COR-L47 (cell line): Measurements from ENCODE around the gene HSD11B2.

ENCODE experiments used
- DNase-seq: peaks from one replicate; lab custom pipeline; 2025; lab: John Stamatoyannopoulos, UW

HSD11B2 gene

GRCh38 chr16:67396159-67397035 is 34.5 kb upstream of the HSD11B2 start:
- DNase-seq, result peak; percentile 99

DNA sequence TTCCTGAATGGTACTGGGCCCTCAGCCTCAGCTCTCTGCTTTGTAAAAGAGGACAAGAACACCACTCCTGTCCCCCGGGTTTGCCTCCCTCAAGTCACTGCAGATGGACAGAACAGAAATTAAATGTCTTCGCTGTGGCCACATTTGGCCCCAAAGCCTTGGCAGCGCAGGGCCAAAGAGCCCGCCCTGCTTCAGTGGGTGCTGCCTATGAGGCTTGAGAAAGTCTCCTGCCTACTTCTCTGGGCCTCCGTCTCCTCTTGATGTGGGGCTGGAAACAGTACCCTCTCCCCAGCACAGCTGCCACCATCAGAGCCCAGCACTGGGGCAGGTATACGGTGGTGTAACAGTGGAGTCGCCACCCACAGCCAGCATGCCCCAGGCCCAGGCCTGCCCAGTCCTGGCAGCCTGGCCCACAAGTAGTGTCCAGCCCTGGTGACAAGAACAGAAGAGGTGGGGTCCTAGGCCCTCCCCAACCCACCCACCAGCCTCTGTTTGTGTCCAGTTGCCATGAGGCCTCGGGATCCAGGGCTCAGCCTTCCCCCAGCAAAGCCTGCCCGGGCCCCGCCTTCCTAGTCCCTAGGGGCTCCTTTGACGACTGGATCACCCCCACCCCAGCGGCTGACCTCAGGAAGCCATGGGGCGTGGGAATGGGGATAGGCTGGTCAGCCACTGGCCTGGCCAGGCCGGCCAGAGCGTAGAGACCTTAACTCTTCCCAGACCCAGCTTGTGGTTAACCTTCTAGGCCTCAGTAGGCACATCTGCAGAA is 33.7 kb upstream of the HSD11B2 start:
- no peak for DNase-seq

GRCh38 chr16:67397812-67398545 is 32.9 kb upstream of the HSD11B2 start:
- DNase-seq, result no peak

GRCh38 chr16:67398546-67399217 is 32.2 kb upstream of the HSD11B2 start:
- no peak for DNase-seq

DNA sequence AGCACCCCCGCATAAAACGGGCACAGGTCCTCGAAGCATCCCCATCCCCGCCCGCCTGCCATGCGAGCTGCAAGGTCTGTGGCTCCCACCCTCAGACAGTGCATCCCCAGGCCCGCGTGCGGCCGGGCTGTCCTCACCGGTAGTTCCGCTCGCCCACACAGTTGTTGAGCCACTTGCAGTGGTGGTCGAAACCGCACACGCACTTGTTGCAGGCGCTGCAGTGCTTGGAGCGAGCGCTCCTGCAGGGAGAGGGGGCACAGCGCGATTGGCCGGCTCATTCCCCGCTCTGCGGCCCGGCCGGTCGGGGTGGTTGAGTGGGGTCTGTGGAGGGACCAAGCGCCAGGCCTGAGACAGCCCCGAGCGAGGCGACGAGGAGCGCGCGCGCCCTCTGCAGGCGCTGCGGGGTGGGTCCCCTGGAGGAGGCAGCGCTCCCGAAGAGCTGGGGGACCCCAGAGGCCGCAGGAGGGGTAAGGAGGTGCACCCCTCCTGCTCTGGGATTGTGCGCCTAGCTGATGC is 31.6 kb upstream of the HSD11B2 start:
- no peak for DNase-seq

DNA sequence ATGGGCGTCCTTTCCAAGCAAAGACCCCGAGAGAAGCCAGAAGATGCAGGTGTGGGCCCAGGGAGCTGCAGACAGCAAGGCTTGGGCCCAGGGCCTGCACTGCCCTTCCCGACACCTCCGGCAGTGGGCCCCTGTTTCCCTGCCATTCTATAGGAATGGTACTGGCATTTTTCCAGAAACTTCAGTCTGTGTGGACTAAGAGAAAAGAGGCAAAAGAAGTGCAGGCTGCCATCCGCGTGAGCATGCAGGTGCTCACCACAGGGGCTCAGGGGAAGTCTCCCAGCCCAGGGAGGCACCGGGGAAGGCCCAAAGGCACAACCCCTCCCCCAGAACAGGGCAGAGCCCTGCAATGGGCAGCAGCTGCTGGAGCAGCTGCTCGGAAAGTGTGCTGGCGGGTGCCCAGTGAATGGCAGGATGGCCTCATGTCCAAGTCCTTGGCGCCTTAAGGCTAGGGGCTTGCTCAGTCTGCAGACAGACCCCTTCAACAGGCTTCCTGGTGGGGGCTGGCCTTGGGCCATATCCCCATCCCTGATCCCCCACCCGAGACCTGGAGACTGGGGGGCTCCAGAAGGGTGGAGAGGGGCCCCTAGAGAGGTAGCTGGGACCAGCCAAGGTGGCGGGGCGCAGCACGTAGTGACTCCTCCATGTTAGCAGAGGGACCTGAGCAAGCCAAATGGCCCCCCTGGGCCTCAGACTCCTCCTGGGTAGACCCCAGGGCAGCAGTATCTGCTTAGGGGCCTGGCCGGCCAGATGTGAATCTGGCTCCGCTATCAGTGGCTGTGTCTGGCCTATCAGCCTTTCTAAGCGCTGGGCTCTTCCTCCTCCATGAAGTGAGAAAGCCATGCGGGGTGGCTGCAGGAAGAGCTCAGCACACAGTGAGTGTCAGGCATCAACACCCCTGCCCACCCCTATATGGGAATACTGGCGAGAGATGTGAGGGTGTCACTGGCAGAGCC is 30.9 kb upstream of the HSD11B2 start:
- peak; percentile 97 for DNase-seq

- no peak for DNase-seq
These were observed 30.0 kb upstream of the HSD11B2 start for GRCh38 chr16:67400901-67401300.

- no peak for DNase-seq
These were observed 26.9 kb upstream of the HSD11B2 start for GRCh38 chr16:67403976-67404555.

DNA sequence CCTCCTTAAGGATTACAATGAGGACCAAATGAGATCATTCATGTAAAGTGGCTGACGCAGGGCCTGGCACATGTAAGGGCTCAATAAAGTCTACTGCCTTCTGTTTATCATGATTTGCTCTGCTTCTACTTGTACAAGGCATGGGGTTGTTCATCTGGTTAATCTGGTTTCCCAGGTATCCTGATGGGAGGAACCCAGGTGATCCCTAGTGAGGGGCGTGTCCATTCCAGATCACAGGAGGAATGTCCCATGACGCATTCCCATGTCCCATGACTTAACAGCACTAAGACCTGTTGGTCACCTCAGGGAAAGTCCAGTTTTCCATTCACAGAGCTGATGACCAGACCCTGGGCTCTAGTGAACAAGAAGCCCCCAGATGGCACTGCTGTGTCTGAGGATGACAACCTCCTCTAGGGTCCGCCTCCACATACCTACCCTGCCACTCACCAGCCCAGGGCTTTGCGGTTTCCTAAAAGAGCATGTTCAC is 26.1 kb upstream of the HSD11B2 start:
- no peak for DNase-seq

GRCh38 chr16:67405336-67405735 is 25.6 kb upstream of the HSD11B2 start:
- no peak for DNase-seq

- no peak for DNase-seq
These were observed 24.6 kb upstream of the HSD11B2 start for GRCh38 chr16:67406111-67406971.

GRCh38 chr16:67407176-67407787 is 23.6 kb upstream of the HSD11B2 start:
- no peak for DNase-seq

DNA sequence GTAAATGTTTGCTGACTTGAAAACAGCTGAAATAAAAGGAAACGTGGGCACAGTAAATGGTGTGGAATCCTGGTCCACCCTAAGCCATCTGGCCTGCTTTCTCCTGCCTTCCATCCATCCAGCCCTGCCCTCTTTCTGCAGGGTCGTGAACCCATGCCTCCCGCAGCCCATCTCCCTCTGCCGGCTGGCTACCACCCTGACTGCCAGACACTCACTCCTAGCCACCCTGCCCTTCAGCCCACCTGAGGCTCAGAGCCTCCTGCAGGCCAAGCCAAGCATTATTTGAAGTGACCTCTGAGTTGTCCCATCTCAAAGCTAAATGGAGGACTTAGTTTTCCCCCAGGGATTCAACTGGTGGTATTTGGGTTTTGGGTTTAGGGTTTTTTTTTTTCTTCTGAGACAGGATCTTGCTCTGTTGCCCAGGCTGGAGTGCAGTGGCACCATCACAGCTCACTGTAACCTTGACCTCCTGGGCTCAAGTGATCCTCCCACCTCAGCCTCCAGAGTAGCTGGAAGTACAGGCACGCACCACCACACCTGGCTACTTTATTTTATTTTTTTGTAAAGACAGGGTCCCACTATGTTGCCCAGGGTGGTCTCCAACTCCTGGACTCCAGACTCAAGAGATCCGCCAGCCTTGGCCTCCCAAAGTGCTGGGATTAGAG is 23.0 kb upstream of the HSD11B2 start:
- DNase-seq, result no peak

DNA sequence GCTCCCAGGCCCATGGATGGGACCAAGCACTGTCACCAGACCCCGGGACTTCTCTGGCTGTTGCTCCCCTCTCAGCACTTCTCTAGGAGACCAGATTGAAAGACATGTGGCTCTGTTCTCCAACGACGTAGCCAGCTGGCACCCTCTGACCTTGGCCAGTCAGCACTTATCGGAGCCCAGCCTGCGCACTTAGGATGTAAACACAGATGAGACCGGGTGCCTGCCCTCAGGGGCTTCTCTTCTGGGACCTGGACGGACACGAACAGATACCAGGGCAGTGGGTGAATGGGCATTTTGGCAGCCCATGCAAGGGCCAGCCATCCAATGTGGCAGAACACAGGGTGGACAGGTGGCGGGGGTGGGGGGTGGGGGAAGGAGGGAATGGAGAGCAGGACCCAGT is 21.3 kb upstream of the HSD11B2 start:
- DNase-seq, result no peak

DNA sequence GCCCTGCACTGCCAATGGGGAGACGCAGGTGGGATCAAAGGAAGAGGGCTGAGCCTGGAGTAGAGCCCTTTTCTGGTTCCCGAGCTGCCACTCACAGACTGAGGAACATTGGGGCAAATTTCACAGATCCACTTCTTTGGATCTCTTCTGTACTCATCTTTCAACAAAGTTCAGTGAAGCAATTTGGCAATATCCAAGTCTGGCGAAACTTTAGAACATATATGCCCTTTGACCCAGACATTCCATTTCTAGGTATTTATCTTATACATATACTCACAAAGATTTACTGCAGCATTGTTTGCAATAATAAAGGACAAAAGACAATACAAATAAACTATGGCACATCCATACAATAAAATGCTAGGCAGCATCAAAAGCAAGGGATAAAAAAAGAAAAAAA is 19.6 kb upstream of the HSD11B2 start:
- DNase-seq, result no peak

GRCh38 chr16:67412294-67412693 is 18.6 kb upstream of the HSD11B2 start:
- no peak for DNase-seq

GRCh38 chr16:67413978-67414911 is 16.7 kb upstream of the HSD11B2 start:
- DNase-seq, result no peak
